Brain microvascular endothelial cell (primary cell): ENCODE results near the gene PBRM1.

ENCODE experiments used
- DNase-seq: peaks from one replicate; pipeline ENCODE4 v3.0.0-alpha.2; 2020
- H3K27ac ChIP-seq: fragments of 250-450 bp; sonication (Bioruptor Pico); 2 replicates; pipeline ENCODE4 v1.5.1; 2020; ENCODE audit warnings: mild to moderate bottlenecking, moderate library complexity
- H3K27me3 ChIP-seq: fragments of 250-450 bp; sonication (Bioruptor Pico); replicated peaks from 2 replicates; pipeline ENCODE4 v1.5.1; 2020; ENCODE audit warnings: mild to moderate bottlenecking
- H3K36me3 ChIP-seq: fragments of 250-450 bp; sonication (Bioruptor Pico); replicated peaks from 2 replicates; pipeline ENCODE4 v1.5.1; 2020; ENCODE audit warnings: mild to moderate bottlenecking
- H3K4me3 ChIP-seq: 2 replicates; pipeline ENCODE4 v1.5.1; 2011; ENCODE audit warnings: low read depth, mild to moderate bottlenecking, control low read depth, low read length, moderate library complexity
- in situ Hi-C: cut with HindIII; loops from 2 replicates; pipeline ENCODE4 v1.10.0; 2017; ENCODE audit warnings: low sequenced_read_pairs, low pct_ligation_motif_present
- TF ChIP-seq, protein P1 (sequence below): IDR thresholded peaks from 2 replicates; pipeline ENCODE4 v1.5.1; 2011; ENCODE audit warnings: low read depth, mild to moderate bottlenecking, moderate library complexity, low read length, control low read depth, inconsistent platforms; ENCODE audit errors: missing control alignments

Gene PBRM1

DNA sequence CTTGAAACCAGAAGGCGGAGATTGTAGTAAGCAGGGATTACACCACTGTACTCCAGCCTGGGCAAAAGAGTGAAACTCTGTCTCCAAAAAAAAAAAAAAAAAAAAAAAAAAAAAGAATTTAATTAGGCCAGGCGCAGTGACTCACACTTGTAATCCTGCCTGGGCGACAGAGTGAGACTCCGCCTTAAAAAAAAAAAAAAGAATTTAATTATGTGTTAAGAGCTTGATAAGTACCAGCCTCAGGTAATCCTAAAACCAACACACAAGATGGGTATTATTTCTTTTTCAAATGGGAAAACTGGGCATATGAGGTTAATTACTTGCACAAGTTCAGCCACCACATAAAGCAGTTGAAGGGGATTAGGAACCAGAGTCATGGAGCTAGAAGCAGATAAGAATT lies 49.0 kb downstream of the PBRM1 start:
- TF ChIP-seq, protein P1, sequence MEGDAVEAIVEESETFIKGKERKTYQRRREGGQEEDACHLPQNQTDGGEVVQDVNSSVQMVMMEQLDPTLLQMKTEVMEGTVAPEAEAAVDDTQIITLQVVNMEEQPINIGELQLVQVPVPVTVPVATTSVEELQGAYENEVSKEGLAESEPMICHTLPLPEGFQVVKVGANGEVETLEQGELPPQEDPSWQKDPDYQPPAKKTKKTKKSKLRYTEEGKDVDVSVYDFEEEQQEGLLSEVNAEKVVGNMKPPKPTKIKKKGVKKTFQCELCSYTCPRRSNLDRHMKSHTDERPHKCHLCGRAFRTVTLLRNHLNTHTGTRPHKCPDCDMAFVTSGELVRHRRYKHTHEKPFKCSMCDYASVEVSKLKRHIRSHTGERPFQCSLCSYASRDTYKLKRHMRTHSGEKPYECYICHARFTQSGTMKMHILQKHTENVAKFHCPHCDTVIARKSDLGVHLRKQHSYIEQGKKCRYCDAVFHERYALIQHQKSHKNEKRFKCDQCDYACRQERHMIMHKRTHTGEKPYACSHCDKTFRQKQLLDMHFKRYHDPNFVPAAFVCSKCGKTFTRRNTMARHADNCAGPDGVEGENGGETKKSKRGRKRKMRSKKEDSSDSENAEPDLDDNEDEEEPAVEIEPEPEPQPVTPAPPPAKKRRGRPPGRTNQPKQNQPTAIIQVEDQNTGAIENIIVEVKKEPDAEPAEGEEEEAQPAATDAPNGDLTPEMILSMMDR = no peak
- DNase-seq = no peak
- no peak overlapping the region for H3K27ac ChIP-seq
- H3K27me3 ChIP-seq = no peaks in the 10 kb centered on the region
- H3K4me3 ChIP-seq = no peak overlapping the region
- peaks cover 39% of the 10 kb centered on the region for H3K36me3 ChIP-seq
- in situ Hi-C loops = no loop called here

DNA sequence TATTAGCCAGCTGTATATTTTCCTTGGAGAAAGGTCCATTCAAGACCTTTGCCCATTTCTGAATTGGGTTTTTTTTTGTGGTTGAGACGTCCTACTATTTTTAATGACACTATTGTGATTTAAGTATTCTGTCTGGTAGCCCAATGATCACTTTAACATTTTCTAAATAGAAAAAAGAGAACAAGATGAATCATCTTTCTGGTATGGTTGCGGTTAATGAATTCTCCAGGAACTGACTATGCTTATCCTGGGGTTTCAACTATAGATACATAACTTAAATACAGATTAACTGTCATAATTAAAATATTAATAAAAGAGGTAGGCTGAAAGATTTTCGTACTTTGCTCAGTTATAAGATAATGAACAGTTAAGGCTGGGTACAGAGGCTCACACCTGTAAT lies 51.9 kb downstream of the PBRM1 start:
- H3K4me3 ChIP-seq = no peak overlapping the region
- peaks cover 26% of the 10 kb centered on the region for H3K36me3 ChIP-seq
- in situ Hi-C loops = no loop called here
- no peak overlapping the region for H3K27ac ChIP-seq
- TF ChIP-seq, protein P1 = no peak
- no peaks in the 10 kb centered on the region for H3K27me3 ChIP-seq
- no peak for DNase-seq

DNA sequence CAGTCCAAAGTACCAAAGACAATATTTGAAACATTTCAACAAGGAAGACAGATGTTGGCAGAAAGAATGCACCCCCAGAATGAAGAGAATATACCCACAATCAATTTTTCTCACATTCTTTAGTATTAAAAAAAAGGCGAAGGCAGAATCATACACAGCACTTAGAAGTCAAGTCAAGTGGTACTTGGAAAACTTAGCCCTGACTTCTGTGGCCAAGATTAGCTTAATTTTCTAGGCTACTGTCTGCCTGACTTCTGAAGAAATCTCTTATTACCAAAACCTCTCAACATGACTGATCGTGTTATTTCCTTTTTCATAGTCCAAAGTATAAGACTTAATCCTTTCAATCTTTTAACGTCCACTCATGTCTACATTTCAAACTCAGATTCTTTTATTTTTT lies 60.7 kb downstream of the PBRM1 start:
- in situ Hi-C loops = no loop called here
- peaks cover 43% of the 10 kb centered on the region for H3K36me3 ChIP-seq
- no peak overlapping the region for H3K27ac ChIP-seq

DNA sequence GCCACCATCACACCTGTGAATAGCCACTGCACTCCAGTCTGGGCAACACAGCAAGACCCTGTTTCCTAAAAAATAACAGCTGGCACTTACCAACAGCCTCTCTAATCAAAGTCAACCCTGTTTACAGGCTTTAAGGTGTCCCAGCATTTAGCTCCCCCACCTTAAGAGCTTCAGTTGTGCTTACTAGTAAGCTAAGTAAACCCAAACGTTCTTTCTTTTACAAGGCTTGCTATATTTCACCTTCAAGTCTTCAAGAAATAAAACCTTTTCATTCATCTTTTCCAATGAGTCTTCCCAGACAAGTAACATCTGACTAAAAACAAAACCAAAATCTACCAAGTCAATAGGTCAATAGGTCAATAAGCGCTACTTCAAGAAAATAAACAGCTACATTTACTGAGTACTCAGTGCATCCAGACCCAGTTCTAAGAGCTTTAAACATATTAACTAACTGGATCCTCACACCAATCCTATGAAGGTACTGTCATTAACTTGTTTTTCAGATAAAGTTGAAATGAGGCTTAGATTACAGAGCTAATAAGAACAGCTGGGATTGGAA lies 62.4 kb downstream of the PBRM1 start:
- peaks cover 42% of the 10 kb centered on the region for H3K36me3 ChIP-seq

More for the DNA sequence above, 60.7 kb downstream of the PBRM1 start:
- Histone ChIP-seq H3K4me3 (no peak overlapping the region), H3K27me3 (no peaks in the 10 kb centered on the region)
- TF ChIP-seq, protein P1 = no peak
- no peak for DNase-seq

DNA sequence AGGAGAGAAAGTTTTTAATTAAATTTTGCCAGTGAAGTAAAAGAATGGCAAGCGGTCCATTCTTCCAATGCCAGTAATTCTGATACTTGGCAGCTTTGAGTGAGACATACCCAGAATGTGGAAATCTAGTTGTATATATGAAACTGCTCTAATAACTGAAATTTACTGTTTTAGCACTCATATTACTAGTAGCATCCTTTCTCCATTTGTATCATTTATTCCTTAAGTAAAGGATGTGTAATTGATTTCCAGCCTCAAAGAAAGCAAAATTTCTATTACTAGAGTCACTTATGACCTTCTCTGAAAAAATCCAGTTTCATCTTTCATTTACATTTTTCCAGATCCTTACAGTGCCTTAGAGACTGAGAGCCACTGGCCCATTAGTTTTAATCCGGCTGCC lies 65.1 kb downstream of the PBRM1 start:
- Histone ChIP-seq H3K36me3 (peaks cover 32% of the 10 kb centered on the region), H3K27ac (no peak overlapping the region), H3K27me3 (no peaks in the 10 kb centered on the region), H3K4me3 (no peak overlapping the region)
- in situ Hi-C loops = no loop called here
- TF ChIP-seq, protein P1 = no peak
- DNase-seq = no peak

More for the DNA sequence above, 62.4 kb downstream of the PBRM1 start:
- in situ Hi-C loops = no loop called here
- Histone ChIP-seq H3K27ac (no peak overlapping the region), H3K27me3 (no peaks in the 10 kb centered on the region), H3K4me3 (no peak overlapping the region)
- no peak for DNase-seq
- TF ChIP-seq, protein P1 = no peak

DNA sequence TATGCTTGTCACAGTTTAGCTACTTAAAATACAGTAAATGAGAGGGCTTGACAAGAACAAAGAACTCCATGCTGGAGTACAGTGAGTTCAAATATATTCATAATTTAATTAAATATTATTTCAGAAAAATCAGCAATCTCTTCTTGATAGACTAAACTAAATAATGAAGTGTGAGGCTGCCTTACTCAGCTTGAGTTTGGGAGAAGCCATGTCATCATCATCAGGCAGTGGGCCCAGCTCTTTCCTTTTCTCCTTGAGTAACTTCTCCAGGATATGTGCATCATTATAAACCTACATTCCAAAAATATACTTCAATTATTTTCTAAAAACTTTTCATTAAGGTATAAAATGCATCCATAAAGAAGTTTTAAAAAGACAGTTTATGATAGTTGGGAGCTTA lies 70.5 kb downstream of the PBRM1 start:
- Histone ChIP-seq H3K36me3 (peaks cover 14% of the 10 kb centered on the region), H3K27me3 (no peaks in the 10 kb centered on the region), H3K4me3 (no peak overlapping the region), H3K27ac (no peak overlapping the region)
- TF ChIP-seq, protein P1 = no peak
- in situ Hi-C loops = no loop called here
- no peak for DNase-seq
